Activated CD4-positive, alpha-beta T cell treated with anti-CD3 and anti-CD28 coated beads for 48 hours (primary cell): ENCODE data around the gene HOXC6.
A peak's percentile ranks its signal among the peaks of the same experiment; 100 is the strongest.

Source experiments
- DNase-seq: peaks from one replicate; pipeline ENCODE4 v3.0.0-alpha.2; 2020

Gene HOXC6

DNA sequence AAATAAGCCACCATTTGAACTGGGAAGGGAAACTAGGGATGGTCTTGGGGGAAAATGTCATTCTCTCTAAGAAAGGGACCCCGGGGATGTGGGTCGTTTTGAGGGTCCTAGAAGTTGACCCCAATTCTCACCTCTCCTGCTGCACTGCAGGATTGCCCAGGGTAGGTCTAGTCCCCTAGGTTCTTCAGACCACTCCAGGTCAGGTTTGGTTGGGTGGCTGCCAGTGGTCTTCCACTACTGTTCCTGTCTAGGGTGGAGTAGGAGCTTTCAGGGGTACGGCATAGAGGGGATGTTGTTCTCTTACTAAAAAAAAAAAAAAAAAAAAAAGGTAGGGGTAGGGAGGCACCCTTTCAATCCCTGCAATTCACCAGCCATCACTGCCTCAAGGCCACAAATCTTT, 12.2 kb upstream of the HOXC6 start:
- no peak for DNase-seq

DNA sequence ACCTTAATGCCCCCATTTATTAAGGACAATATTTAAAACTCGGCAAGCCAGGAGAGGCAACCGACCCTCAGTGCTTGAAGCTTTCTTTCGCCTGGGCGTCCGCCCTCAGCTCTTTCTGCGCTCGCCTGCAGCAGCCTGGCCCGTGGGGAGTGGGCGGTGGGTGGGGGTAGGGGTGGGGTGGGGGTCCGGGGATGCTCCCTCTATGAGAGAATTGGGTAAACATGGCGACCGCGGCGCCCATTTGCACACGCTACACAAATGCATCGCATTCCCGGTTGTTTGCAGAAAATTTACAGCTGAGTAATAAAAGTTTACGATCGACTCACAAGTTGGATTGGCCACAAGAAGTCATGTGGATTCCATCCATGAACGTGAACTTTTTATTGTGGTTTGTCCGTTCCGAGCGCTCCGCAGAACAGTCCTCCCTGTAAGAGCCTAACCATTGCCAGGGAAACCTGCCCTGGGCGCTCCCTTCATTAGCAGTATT, 11.7 kb upstream of the HOXC6 start:
- no peak for DNase-seq

DNA sequence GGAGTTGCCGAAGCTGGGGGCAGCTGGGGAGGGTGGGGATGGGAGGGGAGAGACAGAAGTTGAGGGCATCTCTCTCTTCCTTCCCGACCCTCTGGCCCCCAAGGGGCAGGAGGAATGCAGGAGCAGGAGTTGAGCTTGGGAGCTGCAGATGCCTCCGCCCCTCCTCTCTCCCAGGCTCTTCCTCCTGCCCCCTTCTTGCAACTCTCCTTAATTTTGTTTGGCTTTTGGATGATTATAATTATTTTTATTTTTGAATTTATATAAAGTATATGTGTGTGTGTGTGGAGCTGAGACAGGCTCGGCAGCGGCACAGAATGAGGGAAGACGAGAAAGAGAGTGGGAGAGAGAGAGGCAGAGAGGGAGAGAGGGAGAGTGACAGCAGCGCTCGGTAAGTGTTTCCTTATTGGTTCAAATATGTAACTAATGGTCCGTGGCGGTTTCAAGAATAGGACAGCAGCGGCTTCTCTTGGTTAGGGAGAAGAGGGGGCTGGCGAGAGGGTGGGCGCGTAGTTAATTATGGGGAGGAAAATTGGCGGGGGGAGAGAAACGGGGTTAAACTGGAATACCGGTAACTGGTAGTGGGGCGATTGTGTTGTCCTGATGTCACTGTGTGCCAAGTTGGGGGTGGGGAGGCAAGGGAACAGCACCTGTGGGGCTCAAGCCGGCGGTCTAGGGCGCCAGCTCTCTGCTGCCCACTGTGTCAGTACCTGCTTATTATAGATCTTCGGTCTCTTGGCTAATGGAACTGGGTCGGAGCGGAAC, 11.0 kb upstream of the HOXC6 start:
- no peak for DNase-seq

DNA sequence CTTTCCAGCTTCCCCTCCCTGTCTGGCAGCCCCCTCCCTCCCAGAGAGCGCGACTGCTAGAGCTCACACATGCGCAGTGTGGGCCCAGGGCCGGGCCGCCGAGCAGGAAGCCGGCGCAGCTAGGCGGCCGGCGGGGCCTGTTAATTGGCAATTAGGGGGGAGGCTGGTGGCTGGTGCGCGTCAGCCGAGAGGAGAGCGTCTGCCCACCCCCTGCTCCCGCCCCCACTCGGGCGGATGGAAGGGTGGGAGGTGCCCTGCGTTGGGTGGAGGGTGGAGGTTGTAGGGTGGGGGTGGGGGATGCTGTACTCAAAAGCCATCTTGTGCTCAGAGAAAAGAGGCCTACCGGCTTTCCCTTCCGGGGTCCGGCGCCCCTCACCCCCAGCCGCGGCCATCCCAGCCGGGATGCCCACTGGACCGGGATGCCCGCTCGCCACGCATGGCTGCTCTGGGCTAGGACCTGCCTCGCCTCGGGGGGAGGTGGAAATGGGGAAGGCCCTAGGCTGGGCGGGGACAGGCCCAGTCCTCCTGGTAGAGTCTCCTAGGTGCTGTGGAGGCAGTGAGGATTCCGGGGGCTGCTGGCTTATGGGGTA, 10.3 kb upstream of the HOXC6 start:
- DNase-seq = peak; percentile 78

DNA sequence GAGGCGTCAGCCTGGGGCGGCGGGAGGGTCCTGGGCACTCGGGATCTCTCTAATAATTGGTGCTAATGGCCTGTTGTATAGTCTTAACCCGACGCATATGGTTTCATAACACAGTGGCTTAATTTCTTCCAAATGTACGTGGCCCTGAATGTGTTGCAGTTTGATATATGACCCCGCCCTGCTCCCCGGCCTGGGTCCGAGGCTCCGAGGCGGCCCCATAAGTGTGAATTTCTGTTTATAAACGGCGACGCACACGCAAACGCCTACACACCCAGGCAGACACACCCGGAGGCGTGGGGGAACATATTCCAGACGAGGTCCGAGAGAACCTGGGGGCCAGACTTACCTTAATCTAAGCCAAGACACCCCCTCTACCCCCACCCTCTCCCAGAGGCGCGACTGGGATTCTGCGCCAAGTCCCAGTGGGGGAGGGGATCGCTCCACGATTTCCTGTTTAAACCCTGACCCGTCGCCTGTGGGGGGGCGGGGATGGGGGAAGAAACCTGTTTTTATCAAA, 9.7 kb upstream of the HOXC6 start:
- no peak for DNase-seq

DNA sequence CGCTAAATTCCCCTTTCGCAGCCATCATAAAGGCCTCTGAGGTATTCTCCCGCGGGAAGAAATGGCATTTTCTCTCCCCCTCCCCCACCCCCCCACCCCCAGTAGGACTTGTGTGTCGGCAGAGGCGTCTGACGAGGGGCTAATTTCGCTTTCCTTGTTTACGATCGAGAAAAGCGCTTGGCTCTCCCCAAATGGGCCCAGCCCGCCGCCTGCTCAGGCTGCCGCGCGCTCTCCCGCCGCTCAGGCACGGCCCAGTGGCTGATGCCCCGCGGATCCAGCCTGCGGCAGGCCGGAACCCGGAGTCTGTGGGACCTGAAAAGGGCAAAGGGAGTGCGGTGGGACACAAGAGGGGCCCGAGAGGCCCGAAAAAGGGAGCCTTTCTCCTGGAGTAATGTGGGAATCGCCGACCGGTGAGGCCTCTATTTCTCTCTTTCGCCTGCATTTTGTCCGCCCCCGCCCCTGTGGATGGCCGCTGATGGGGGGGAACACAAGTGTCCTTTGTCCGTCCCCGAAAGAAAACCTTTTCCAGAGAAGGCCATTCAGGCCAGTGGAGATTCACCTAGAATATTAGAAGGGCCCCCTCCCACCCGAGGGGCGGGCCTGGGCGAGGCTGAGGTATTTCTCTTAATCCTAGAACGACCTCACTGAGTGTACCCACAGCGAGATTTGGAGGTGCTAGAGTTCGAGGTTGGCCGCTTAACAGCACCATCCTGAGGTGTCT, 9.0 kb upstream of the HOXC6 start:
- DNase-seq = no peak

DNA sequence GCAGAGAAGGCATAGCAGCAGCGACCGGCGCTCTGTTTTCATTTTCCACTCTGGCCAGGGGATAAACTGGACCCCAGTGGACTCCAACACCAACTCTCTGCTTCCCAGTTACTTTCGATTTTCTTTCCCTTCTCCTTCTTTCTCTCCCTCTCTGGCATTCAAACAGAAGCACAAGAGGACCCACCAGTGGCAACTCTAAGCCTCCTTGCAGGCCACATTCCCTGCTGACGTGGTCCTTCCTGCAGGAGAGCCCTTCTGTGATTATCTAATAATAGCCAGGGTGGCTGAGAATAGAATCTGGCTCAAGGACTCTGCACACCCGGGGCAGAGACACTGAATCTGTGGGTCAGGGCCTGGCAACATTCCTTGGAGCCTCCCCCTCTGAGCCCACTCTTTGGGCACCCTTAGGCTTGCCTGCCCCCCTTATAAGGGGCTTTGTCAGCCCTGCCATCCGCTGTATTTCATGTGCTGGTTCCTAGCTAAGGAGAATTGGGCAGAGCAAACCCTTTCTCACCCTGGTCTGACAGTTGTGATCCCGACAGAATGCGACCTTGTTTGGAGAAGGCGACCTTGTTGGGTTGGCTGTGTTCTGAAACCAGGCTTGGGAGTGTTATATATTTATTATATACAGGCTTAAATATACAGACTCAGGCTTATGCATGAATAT, 8.2 kb upstream of the HOXC6 start:
- no peak for DNase-seq

DNA sequence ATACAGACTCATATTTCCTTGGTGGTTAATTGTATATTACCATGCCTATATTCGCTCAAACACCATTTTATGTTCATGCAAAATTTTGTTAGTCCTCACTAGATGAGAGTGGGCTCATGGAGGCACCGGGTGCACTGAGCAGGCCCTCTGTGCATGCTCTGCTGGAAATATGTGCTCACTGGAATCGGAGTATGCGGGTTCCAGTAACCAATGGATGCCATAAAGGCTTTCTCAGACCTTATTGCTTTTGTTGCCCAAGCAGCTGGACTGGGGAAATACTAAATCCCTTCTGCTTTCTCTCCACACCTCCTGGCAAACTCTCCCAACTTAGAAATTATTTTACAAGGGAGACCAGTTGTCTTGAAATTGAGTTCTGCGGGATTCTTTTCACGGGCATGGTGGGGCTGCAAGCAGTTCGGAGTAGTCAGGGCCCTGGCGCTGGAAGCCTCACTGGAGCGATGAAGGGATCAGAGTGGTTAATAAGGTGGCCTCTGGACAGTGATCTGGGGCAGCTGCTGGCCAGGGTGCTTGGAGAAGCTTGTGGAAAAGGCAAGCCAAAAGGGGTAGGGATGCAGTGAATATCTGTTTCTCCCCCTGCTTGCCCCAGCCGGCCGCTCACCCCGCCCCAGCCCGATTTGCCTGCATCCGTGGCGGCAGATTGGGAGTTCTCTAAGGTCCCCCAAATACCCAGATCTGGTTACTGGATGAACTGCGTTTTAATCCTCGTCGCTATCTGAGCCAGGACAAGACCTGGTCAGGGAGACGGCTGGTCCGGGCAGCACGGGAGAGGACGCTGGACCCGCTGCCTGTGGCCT, 7.4 kb upstream of the HOXC6 start:
- DNase-seq = no peak

DNA sequence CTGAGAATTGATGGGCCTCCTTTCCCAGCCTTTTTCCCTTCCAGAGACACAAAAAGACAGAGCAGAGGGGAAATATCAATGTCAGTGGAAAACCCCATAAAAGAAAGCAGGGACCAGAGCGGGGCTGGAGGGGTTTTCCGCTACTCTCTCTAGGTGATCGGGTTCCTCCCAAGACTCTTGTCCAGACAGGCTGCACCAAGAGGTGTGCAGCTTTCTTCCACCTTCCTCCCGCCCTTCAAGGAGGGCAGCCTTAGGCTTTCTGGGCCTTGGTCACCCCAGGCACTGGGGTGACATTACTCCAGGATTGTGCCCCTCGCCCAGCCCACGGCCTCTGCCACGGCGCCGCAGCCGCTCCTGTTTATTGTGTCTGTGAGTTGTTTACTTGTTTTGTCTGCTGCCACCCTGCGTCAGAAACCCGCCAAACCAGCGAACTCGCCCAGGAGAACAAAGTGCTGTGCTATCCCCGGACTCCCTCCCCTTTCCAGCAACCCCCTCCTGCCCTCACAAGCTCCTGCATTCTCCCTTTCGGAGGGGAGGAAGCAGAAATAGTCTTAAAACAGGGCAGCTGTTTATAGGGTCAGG, 6.7 kb upstream of the HOXC6 start:
- no peak for DNase-seq

DNA sequence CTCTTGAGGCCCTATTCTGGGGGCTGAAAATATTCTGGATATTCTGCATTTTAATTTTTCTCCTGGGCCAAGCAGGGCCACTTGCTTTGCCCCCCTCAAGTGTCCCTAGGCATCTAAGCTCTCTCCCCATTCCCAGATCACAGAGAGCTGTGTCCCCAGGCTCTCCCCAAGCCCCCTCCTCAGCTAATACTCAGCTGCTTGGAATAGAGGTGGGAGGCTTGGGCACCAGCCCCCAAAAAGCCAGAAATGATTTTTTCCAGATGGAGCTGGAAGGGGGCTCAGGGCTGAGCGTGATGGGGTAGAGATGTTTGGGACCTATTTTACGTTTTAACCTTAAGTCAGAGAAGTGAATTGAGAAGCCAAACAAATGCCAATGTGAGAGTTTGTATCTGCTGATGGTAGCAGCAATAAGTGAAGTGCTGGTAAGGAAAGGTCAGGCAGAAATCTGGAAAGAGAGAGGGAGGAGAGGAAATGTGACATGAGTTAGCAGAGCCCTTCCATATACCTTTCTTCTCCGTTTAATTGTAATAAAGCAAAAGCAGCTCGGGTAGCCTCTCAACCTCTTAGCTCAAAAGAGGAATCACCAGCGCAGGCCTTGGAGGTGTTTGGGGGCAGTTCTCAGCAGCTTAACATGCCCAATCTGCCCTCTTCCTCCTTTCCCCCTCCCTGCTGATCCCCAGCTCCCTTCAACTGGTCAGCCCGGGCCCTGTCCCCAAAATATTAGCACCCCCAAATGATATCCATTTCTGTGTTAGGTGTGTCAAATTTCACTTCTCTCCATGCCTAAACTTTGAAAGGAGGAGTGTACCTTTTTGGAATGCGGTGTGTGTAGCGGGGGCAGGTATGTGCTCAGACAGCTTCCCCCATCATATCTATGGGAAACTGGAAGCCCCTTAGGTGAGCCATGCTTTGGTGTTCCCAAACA, 5.0 kb upstream of the HOXC6 start:
- DNase-seq = no peak

DNA sequence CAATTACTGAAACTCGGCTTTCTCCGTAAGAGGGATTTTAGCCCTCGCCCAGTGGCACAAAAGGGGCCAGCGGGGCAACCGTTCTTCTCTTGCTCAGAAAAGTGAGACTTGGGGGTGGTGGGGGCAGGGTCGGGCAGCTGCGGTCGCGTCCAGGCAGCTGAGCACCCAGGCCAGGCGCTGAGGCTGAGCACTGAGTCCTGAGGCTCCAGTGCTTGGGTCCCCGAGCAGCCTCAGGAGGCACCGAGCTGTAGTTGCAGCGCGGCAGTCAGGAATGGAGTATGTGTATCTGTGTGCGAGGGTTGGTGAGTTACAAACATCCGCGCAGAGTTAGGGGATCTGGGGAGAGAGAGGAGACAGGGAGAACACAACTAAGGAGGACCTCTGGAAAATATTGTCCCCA, 4.1 kb upstream of the HOXC6 start:
- no peak for DNase-seq

DNA sequence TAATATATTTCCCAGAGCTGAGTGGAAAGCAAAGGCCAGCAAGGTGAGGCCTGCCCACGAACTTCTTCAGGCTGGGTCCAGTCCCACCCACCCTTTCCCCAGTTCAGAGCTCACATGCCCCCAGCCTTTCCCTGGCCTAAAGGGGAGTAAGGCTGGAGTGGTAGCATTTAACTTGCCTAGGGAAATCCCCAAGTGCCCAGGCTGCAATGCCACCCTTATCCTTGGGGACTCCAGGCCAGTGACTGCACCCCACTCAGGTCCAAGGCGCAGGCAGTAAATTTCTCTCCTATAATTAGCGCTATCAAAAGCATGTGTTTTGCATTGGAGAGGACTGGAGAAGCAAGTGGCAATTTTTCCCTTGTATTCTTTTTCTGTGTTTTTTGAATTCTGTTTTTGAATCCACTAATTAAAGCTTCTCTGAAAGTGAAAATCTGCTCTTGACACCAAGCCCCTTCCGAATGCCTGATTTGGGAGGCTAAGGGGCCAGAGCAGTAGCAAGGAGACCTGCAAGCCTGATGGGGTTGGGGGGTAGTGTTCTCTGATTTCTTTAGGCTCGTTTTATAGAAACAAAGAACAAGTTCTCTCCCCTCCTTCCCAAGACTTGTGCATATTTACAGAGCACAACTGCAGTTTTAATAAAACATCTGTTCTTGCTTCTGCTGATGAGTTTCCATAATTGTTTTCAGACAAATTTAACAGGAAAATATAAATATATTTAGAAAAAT, 3.5 kb upstream of the HOXC6 start:
- DNase-seq = no peak

DNA sequence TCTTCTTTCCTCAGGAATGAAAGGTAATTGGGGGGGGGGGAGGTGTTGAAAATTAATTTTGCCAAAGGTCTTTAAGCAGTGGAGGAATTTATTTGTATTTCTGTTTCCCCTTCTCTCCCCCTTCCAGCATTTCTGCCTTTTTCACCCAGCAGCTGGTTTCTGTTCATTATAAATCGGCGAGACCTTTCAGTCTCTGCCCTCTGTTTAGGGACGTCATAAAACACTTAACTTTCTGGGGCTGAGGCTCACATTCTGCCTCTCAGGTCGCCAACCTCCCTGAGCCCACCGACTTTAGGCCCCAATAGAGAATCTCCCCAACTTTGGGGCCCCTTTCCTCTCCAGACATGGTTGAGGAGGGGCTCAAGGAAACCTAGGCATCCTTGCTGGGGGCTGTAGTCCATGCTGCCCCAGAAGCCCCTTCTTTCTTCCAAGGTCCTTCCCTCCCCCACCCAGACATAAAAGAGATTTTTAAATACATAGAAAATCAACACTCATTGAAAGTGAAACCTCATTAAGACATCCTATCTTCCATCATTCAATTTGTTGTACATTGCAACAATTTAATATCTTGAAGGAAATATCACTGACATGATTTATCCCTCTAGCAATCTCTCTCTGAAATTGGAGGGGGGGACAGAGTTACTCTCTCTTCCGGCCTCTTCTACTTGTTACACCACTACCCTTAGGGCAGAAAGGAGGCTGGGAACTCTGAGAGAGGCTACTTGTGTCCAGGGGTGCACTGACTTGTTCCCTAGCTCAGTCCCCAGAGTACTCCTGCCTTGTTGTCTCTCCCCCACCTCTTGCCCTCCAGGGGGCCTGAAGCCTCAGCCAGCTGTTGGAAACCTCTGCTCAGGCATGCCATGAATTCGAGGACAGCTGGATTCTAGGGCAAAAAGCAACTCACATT, 2.5 kb upstream of the HOXC6 start:
- DNase-seq = no peak

DNA sequence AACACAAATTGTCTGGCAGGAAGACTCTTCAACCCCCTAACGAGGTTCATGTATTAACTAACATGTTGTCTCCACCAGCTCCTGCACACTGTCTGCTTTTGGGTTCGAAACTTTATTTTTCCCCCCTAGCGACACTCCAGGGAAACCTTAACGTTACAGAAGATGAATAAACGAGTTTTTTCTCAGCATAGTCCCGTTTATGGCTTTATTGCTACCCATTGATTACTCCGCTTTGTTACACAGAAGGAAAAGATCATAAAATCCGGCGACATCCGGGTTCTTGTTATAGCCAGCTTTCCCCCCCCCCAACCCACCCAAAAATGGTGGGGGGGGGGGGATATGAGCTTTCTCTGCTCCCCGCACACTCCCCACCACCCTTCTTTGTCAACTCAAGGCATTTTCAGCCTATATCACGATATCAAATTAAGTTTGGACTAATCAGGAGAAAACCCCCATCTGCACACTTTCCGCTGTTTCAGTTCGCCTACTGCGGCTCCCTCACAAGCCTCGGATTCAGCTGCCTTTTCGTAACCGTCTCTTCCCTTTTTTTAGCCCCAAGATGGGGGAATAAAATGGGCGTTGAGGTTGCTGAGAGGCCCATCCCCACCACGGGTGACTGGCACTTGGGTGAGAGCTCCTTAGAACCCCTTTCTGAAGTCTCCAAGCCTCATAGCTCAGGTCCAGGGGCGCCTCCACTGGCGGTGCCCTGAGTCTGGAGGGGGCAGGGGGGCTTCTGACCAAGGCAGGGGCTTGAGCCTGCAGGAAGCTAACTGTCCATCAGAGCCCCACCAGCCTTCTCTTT, 1.4 kb upstream of the HOXC6 start:
- no peak for DNase-seq

DNA sequence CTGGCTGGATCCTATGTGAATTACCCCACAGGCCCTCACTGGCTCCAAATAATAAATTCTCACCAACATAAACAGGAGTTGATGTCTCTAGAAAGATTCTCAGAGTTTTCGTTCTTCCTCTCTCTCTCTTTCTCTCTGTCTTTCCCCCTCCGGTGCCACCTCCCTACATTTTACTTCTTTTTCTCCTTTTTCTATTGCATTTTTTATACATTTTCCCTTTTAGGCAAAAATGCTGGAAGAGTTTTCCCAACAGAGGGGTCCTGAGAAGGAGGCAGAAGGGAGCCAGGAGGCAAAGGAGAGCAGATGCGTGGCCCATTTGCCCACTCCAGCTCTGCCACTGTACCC, 826 bp upstream of the HOXC6 start:
- no peak for DNase-seq

DNA sequence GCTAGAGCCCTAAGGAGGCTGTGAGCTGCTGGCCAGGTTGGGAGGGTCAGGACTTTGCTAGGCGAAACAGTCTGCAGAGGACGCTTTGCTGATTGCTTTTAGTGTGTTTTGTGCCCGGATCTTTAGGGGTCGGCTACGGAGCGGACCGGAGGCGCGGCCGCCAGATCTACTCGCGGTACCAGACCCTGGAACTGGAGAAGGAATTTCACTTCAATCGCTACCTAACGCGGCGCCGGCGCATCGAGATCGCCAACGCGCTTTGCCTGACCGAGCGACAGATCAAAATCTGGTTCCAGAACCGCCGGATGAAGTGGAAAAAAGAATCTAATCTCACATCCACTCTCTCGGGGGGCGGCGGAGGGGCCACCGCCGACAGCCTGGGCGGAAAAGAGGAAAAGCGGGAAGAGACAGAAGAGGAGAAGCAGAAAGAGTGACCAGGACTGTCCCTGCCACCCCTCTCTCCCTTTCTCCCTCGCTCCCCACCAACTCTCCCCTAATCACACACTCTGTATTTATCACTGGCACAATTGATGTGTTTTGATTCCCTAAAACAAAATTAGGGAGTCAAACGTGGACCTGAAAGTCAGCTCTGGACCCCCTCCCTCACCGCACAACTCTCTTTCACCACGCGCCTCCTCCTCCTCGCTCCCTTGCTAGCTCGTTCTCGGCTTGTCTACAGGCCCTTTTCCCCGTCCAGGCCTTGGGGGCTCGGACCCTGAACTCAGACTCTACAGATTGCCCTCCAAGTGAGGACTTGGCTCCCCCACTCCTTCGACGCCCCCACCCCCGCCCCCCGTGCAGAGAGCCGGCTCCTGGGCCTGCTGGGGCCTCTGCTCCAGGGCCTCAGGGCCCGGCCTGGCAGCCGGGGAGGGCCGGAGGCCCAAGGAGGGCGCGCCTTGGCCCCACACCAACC, 1.5 kb downstream of the HOXC6 start:
- no peak for DNase-seq

DNA sequence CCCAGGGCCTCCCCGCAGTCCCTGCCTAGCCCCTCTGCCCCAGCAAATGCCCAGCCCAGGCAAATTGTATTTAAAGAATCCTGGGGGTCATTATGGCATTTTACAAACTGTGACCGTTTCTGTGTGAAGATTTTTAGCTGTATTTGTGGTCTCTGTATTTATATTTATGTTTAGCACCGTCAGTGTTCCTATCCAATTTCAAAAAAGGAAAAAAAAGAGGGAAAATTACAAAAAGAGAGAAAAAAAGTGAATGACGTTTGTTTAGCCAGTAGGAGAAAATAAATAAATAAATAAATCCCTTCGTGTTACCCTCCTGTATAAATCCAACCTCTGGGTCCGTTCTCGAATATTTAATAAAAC, 2.2 kb downstream of the HOXC6 start:
- no peak for DNase-seq
